HCT116 (cell line): ENCODE data around the gene RANBP3L.

ENCODE experiments used
- CEBPB ChIP-seq: IDR thresholded peaks from 2 replicates; pipeline ENCODE4 v1.6.1; 2012; ENCODE audit warnings: low read depth
- CTCF ChIP-seq, 3 experiments: fragments of 200-600 bp in 1 of 3; sonication (generic) in 1 of 3; IDR thresholded peaks in 2 of 3; conservative IDR thresholded peaks in 1 of 3; 2 replicates each; pipeline ENCODE4 v1.5.1; 2012 to 2017; ENCODE audit warnings: low read depth in 2 of 3, low read length in 2 of 3, antibody characterized with exemption in 1 of 3, borderline replicate concordance in 1 of 3, control low read depth in 1 of 3, mild to moderate bottlenecking in 1 of 3, mixed read lengths in 1 of 3, mixed run types in 1 of 3, moderate library complexity in 1 of 3; ENCODE audit not compliant: insufficient read depth in 1 of 3
- POLR2AphosphoS5 ChIP-seq: IDR thresholded peaks from 2 replicates; pipeline ENCODE4 v1.6.1; 2011; ENCODE audit warnings: mild to moderate bottlenecking, low read depth, low read length, moderate library complexity
- REST ChIP-seq: IDR thresholded peaks from 2 replicates; pipeline ENCODE4 v1.6.1; 2012; ENCODE audit warnings: low read depth
- SIN3A ChIP-seq: IDR thresholded peaks from 2 replicates; pipeline ENCODE4 v1.6.1; 2012; ENCODE audit warnings: low read depth
- ZFX ChIP-seq: fragments of 450-650 bp; IDR thresholded peaks from 2 replicates; pipeline ENCODE4 v1.6.1; 2017
- ZNF274 ChIP-seq: fragments of 200-500 bp; sonication (Bioruptor generic); IDR thresholded peaks from 2 replicates; pipeline ENCODE4 v1.6.1; 2014; ENCODE audit warnings: mild to moderate bottlenecking, low read depth, low read length, inconsistent platforms

GRCh38 chr5:36217988-36218387 is 83.7 kb downstream of the RANBP3L start:
- no peak for TF ChIP-seq CTCF (IDR thresholded peaks at IDR 0.05 in 2 of 3, conservative IDR thresholded peaks at IDR 0.05 in 1 of 3; ENCODE audit: borderline replicate concordance in 1 of 3, insufficient read depth in 1 of 3, low read depth in 2 of 3, low read length in 2 of 3)
- TF ChIP-seq ZFX, result no peak
- TF ChIP-seq ZNF274, result no peak
- no peak for TF ChIP-seq REST
- TF ChIP-seq CEBPB, result no peak
- TF ChIP-seq POLR2AphosphoS5, result no peak
- TF ChIP-seq SIN3A, result no peak
